Adrenal gland (tissue), 12 donors: ENCODE measurements around the gene VAMP2. TPM values are rescaled to one million over a fixed set of nuclear protein-coding genes. Genes with fewer than 3 reads are reported as not detected.
A peak's percentile ranks its signal among the peaks of the same experiment; 100 is the strongest.

Experiments used
- DNase-seq, 7 donors: peaks; one replicate each; pipeline ENCODE4 v3.0.0-alpha.2; 2019 to 2020
- H3K27ac ChIP-seq, 5 donors: fragments of 200-600 bp; sonication (generic) in 4 of 5; 1 replicate in 3 of 5; 2 replicates in 2 of 5; pipeline versions ENCODE4 v1.5.1 to v1.8.0; 2016 to 2020; ENCODE audit warnings: mild to moderate bottlenecking in 1 of 5
- H3K27me3 ChIP-seq: fragments of 200-600 bp; 2 replicates; pipeline ENCODE4 v1.8.0; 2021
- H3K36me3 ChIP-seq, 2 donors: fragments of 200-600 bp; replicated peaks in 1 of 2; 1 replicate in 1 of 2; 2 replicates in 1 of 2; pipeline versions ENCODE4 v1.5.1 to v1.8.0; 2018 to 2022
- H3K4me1 ChIP-seq, 2 donors: fragments of 200-600 bp; replicated peaks in 1 of 2; 1 replicate in 1 of 2; 2 replicates in 1 of 2; pipeline versions ENCODE4 v1.5.1 to v1.8.0; 2018 to 2021
- H3K4me3 ChIP-seq, 4 donors: fragments of 200-600 bp; sonication (generic) in 3 of 4; one replicate each; pipeline ENCODE4 v1.5.1; 2016 to 2018
- H3K9me3 ChIP-seq, 3 donors: fragments of 200-600 bp; sonication (generic) in 1 of 3; replicated peaks in 1 of 3; 1 replicate in 2 of 3; 2 replicates in 1 of 3; pipeline versions ENCODE4 v1.5.1 to v1.8.0; 2016 to 2021
- CTCF ChIP-seq, 6 experiments: fragments of 450-650 bp in 4 of 6; fragments of 200-600 bp in 2 of 6; sonication (generic) in 1 of 6; IDR thresholded peaks; 1 replicate in 5 of 6; 2 replicates in 1 of 6; pipeline versions ENCODE4 v1.5.1 to v1.8.0; 2016 to 2021; ENCODE audit warnings: antibody characterized with exemption in 6 of 6, mild to moderate bottlenecking in 2 of 6, moderate library complexity in 1 of 6
- POLR2A ChIP-seq, 2 donors: fragments of 450-650 bp; IDR thresholded peaks; one replicate each; pipeline ENCODE4 v1.6.1; 2017; ENCODE audit warnings: antibody characterized with exemption in 2 of 2, mild to moderate bottlenecking in 2 of 2, moderate library complexity in 1 of 2
- WGBS, 4 donors: extraction: QIAGEN DNeasy Blood & Tissue Kit in 2 of 4; methylation state at CpG; one replicate each; pipeline versions ENCODE4 v1.1.5 to v1.1.7; 2013 to 2017; 5-methylcytosine and 5-hydroxymethylcytosine counted together
- intact Hi-C, 2 donors: fragments of 100-400 bp; cut with DNase I; formaldehyde crosslinking; loops; one replicate each; pipeline versions ENCODE4 v1.14.1 to v1.15.0; 2022 to 2023
- polyA plus RNA-seq, 3 donors: library from polyadenylated mRNA; stranded (reverse); fragments of 200-250 nt in 2 of 3; fragments of 350-450 nt in 1 of 3; fragmentation: Illumina TruSeq in 1 of 3; extraction: RNeasy Lipid Tissue Mini Kit (QIAGEN cat#74804) in 1 of 3; gene quantifications; one replicate each; pipeline ENCODE4 v1.2.3, GENCODE V29; 2013 to 2014
- total RNA-seq, 9 donors: library from RNA; depleted of rRNA in 4 of 9; stranded (reverse); fragments of >200 nt in 4 of 9; fragments of 120-200 nt in 1 of 9; fragmentation: NEBNext Ultra II Directional in 1 of 9; extraction: Animal tissue kit (Norgen Biotek cat#: 25700) in 1 of 9; gene quantifications; one replicate each; pipeline versions ENCODE4 v1.1.0 to v1.2.4, GENCODE V29; 2013 to 2023
- donor health status: healthy with polysubstance abuse.
- donor health status: Bipolar disorder and iron deficiency.
- donor health status: DM: yes; HTN: yes; CAD: no.
- donor health status: DM: no; HTN: no; CAD: no.
- donor health status: DM: no; HTN: no; CAD: no.
- donor health status: DM: yes; HTN: yes; CAD: no.

VAMP2 gene
- total and polyA plus RNA-seq, 12 donors = 18.8 to 206 (median 73.5) TPM

- 63 to 88% (median 83%) methylated on average over 3 to 15 of the region's 15 CpGs for WGBS, 4 donors
- no peak for TF ChIP-seq POLR2A (IDR thresholded peaks at IDR 0.05)
- no peak for TF ChIP-seq CTCF (IDR thresholded peaks at IDR 0.05)
- peak in 2 of 7 donors; percentile 39 to 57 for DNase-seq
- intact Hi-C loops = no loop called here
- Histone ChIP-seq H3K4me3 (no peak overlapping the region), H3K36me3 (peaks cover 0 to 100% of the 10 kb centered on the region in 2 donors), H3K27me3 (no peaks in the 10 kb centered on the region), H3K4me1 (peaks cover 0 to 19% of the 10 kb centered on the region in 2 donors), H3K27ac (peak overlapping the region in 2 of 5 donors; percentile 4 to 34), H3K9me3 (no peaks in the 10 kb centered on the region)
Observed at GRCh38 chr17:8144401-8145231, 18.1 kb downstream of the VAMP2 start.

- 83 to 88% (median 86%) methylated on average over 18 to 22 of the region's 22 CpGs for WGBS, 4 donors
- intact Hi-C loops = no loop called here
- no peak overlapping the region for H3K4me3 ChIP-seq
- H3K4me1 ChIP-seq = peaks cover 0 to 24% of the 10 kb centered on the region in 2 donors
- H3K9me3 ChIP-seq = no peaks in the 10 kb centered on the region
- H3K36me3 ChIP-seq = peaks cover 0 to 95% of the 10 kb centered on the region in 2 donors
- H3K27ac ChIP-seq = peak overlapping the region in 3 of 5 donors; percentile 4 to 34 (median 31)
- TF ChIP-seq POLR2A (IDR thresholded peaks at IDR 0.05) (no peak), CTCF (IDR thresholded peaks at IDR 0.05) (no peak)
- peak in 1 of 7 donors; percentile 59 for DNase-seq
- no peaks in the 10 kb centered on the region for H3K27me3 ChIP-seq
Observed at GRCh38 chr17:8143581-8144400, 19.0 kb downstream of the VAMP2 start.

DNA sequence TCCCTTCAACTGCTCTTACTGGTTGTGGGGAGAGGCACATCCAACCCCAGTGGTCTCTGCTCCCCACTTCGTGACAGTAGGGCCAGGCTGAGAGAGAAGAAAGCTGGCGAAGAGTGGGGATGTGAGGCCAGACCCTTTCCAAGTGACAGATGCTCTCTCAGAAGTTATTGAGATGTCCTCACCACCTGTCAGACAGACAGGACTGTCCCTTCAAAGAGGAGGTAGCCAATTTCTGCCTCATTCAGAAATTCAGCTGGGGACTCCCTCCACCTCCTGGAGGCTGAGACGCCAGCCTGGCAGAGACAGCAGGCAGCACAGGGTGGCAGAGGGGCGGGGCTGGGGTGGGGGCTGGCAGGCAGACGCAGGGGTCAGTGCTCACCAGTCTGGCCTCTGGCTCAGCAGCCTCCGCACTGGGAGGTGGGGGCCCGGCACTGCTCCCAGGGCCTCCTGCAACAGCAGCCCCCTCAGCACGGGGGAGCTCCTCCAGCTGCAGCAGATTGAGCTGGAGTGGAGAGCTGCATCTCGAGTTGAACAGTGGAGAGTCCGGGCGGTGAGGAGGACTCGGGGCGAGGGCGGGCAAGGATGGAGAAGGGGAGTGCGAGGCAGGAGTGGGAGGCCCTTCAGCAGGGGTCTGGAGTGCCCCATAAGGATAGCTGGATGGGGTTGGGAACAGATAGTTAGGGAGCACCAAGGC lies 19.7 kb downstream of the VAMP2 start:
- no peaks in the 10 kb centered on the region for H3K9me3 ChIP-seq
- H3K27me3 ChIP-seq = no peaks in the 10 kb centered on the region
- H3K27ac ChIP-seq = peak overlapping the region in 3 of 5 donors; percentile 4 to 34 (median 31)
- no peak overlapping the region for H3K4me3 ChIP-seq
- WGBS, 4 donors = 76 to 86% (median 81%) methylated on average over 10 to 15 of the region's 15 CpGs
- peak in 2 of 7 donors; percentile 26 to 55 for DNase-seq
- intact Hi-C loops = no loop called here
- H3K36me3 ChIP-seq = peaks cover 0 to 88% of the 10 kb centered on the region in 2 donors
- TF ChIP-seq CTCF (IDR thresholded peaks at IDR 0.05) (no peak), POLR2A (IDR thresholded peaks at IDR 0.05) (no peak)
- H3K4me1 ChIP-seq = peaks cover 0 to 29% of the 10 kb centered on the region in 2 donors
